Measurements from ENCODE around the gene HDAC4.

The HDAC4 gene

GRCh38 chr2:239034561-239035341, 366.1 kb downstream of the HDAC4 start:
- DNase-seq: no peak

- DNase-seq: no peak
Measured at GRCh38 chr2:239033801-239034560, 366.8 kb downstream of the HDAC4 start.

- DNase-seq: no peak
Measured at GRCh38 chr2:239029958-239030357, 370.9 kb downstream of the HDAC4 start.

GRCh38 chr2:239028253-239028619, 372.6 kb downstream of the HDAC4 start:
- no peak for DNase-seq

GRCh38 chr2:239027391-239028252, 373.2 kb downstream of the HDAC4 start:
- no peak for DNase-seq

- DNase-seq: no peak
Measured at GRCh38 chr2:239026711-239027361, 374.0 kb downstream of the HDAC4 start.

GRCh38 chr2:239025951-239026461, 374.8 kb downstream of the HDAC4 start:
- no peak for DNase-seq

GRCh38 chr2:239025096-239025801, 375.6 kb downstream of the HDAC4 start:
- no peak for DNase-seq

- DNase-seq: no peak
Measured at GRCh38 chr2:239024226-239024625, 376.6 kb downstream of the HDAC4 start.

- DNase-seq: no peak
Measured at GRCh38 chr2:239022437-239023260, 378.2 kb downstream of the HDAC4 start.

GRCh38 chr2:239021651-239022436, 379.0 kb downstream of the HDAC4 start:
- DNase-seq: no peak

- DNase-seq: no peak
Measured at GRCh38 chr2:239021224-239021623, 379.6 kb downstream of the HDAC4 start.

- DNase-seq: no peak
Measured at GRCh38 chr2:239020541-239021041, 380.2 kb downstream of the HDAC4 start.

GRCh38 chr2:239019183-239019581, 381.6 kb downstream of the HDAC4 start:
- no peak for DNase-seq

- DNase-seq: no peak
Measured at GRCh38 chr2:239018271-239019182, 382.3 kb downstream of the HDAC4 start.

- DNase-seq: no peak
Measured at GRCh38 chr2:239017491-239018098, 383.2 kb downstream of the HDAC4 start.

GRCh38 chr2:239015901-239016675, 384.7 kb downstream of the HDAC4 start:
- no peak for DNase-seq
